ENCODE measurements around the gene NFATC1. TPM values are rescaled to one million over a fixed set of nuclear protein-coding genes. Genes with fewer than 3 reads are reported as not detected.

Gene NFATC1
- total RNA-seq, 2 experiments from 2014 or later = 97.2 to 98.3 TPM

GRCh38 chr18:79393635-79394533 is 1.8 kb upstream of the NFATC1 start:
- Mint-ChIP-seq H3K27ac (peak overlapping the region; percentile 84), H3K36me3 (ENCODE audit: low read depth) (peaks cover 16% of the 10 kb centered on the region), H3K4me3 (peak overlapping the region; percentile 76), H3K9me3 (no peaks in the 10 kb centered on the region), H3K4me1 (ENCODE audit: low read depth) (peaks cover 18% of the 10 kb centered on the region), H3K27me3 (peaks cover 15% of the 10 kb centered on the region)
- no peak for TF ChIP-seq CTCF (IDR thresholded peaks at IDR 0.05)
- DNase-seq (peak; percentile 66), ATAC-seq (peak; percentile 12)
- ChIA-PET POLR2A (interaction anchor here (0.9 to 2.7 kb wide), 9 partner anchors 9 to 325 kb away, joined by 3 to 11 read pairs (median 5); no protein-coding TSS in a partner anchor), CTCF (interaction anchor here (0.6 to 2.2 kb wide), 7 partner anchors 10 to 208 kb away, joined by 3 to 22 read pairs (median 4); no protein-coding TSS in a partner anchor)
- intact Hi-C loops (cut with micrococcal nuclease) = loop anchor here (5.0 kb wide), 1 partner anchor 248 kb away; no protein-coding TSS in a partner anchor

GRCh38 chr18:79394534-79395307 is 1.0 kb upstream of the NFATC1 start:
- intact Hi-C loops (cut with micrococcal nuclease) = loop anchor here (5.0 kb wide), 2 partner anchors 128 to 248 kb away; no protein-coding TSS in a partner anchor
- Mint-ChIP-seq H3K4me1 (ENCODE audit: low read depth) (peaks cover 19% of the 10 kb centered on the region), H3K27ac (peak overlapping the region; percentile 87), H3K4me3 (peak overlapping the region; percentile 76), H3K9me3 (no peaks in the 10 kb centered on the region), H3K36me3 (ENCODE audit: low read depth) (peaks cover 21% of the 10 kb centered on the region), H3K27me3 (peaks cover 11% of the 10 kb centered on the region)
- ATAC-seq (peak; percentile 62), DNase-seq (peak; percentile 91)
- POLR2A ChIA-PET = interaction anchor here (1.8 to 2.7 kb wide), 2 partner anchors 8 to 129 kb away, joined by 9 to 11 read pairs; no protein-coding TSS in a partner anchor
- TF ChIP-seq CTCF (IDR thresholded peaks at IDR 0.05) = no peak
- CTCF ChIA-PET = interaction anchor here (2.2 kb wide), 1 partner anchor 129 kb away, joined by 8 read pairs; no protein-coding TSS in a partner anchor

- DNase-seq = no peak
- H3K4me3 Mint-ChIP-seq = peak overlapping the region; percentile 76
- CTCF ChIA-PET = interaction anchor here (0.5 to 2.5 kb wide), 2 partner anchors 15 to 40 kb away, joined by 4 to 10 read pairs; no protein-coding TSS in a partner anchor
- H3K27me3 Mint-ChIP-seq = peaks cover 11% of the 10 kb centered on the region
- POLR2A ChIA-PET = interaction anchor here (1.3 to 3.4 kb wide), 3 partner anchors 40 to 128 kb away, joined by 6 to 25 read pairs (median 9); no protein-coding TSS in a partner anchor
- H3K9me3 Mint-ChIP-seq = no peaks in the 10 kb centered on the region
- ATAC-seq = no peak
- H3K27ac Mint-ChIP-seq = peak overlapping the region; percentile 87
- peaks cover 21% of the 10 kb centered on the region for H3K36me3 Mint-ChIP-seq (ENCODE audit: low read depth)
- no peak for TF ChIP-seq CTCF (IDR thresholded peaks at IDR 0.05)
- intact Hi-C loops (cut with micrococcal nuclease) = loop anchor here (5.0 kb wide), 1 partner anchor 127 kb away; no protein-coding TSS in a partner anchor
- peaks cover 19% of the 10 kb centered on the region for H3K4me1 Mint-ChIP-seq (ENCODE audit: low read depth)
Observed at GRCh38 chr18:79395308-79395640, 456 bp upstream of the NFATC1 start.

GRCh38 chr18:79396431-79397246 is 909 bp downstream of the NFATC1 start:
- Mint-ChIP-seq H3K9me3 (no peaks in the 10 kb centered on the region), H3K27me3 (peaks cover 7% of the 10 kb centered on the region), H3K4me3 (peak overlapping the region; percentile 94), H3K4me1 (ENCODE audit: low read depth) (peaks cover 27% of the 10 kb centered on the region), H3K36me3 (ENCODE audit: low read depth) (peaks cover 29% of the 10 kb centered on the region), H3K27ac (peak overlapping the region; percentile 59)
- POLR2A ChIA-PET = interaction anchor here (0.7 to 3.4 kb wide), 8 partner anchors 9 to 127 kb away, joined by 3 to 25 read pairs (median 5); no protein-coding TSS in a partner anchor
- peak; percentile 52 for DNase-seq
- intact Hi-C loops (cut with micrococcal nuclease) = loop anchor here (5.0 kb wide), 1 partner anchor 126 kb away; no protein-coding TSS in a partner anchor
- ATAC-seq = no peak
- CTCF ChIA-PET = interaction anchor here (1.3 to 2.5 kb wide), 4 partner anchors 14 to 133 kb away, joined by 3 to 10 read pairs (median 7); no protein-coding TSS in a partner anchor
- no peak for TF ChIP-seq CTCF (IDR thresholded peaks at IDR 0.05)

Data from activated CD8-positive, alpha-beta T cell treated with anti-CD3 and anti-CD28 coated beads for 36 hours (primary cell).